GM11168 (cell line): ENCODE data around the gene XCL2.
"Not testable (repeated sequence)": the region's sequence is repeated elsewhere in the genome, so short reads cannot be mapped to it uniquely, and the experiment has no call there.

Experiments
- in situ Hi-C: fragments of 300-500 bp; cut with MboI; formaldehyde crosslinking; loops from one replicate; pipeline ENCODE4 v1.12.0; 2022; ENCODE audit warnings: low sequenced_read_pairs; ENCODE audit not compliant: unreplicated experiment

XCL2 gene

GRCh38 chr1:168565825-168566224 is 22.0 kb upstream of the XCL2 start:
- in situ Hi-C loops, result loop anchor here (10.0 kb wide), 1 partner anchor 221 kb away; no protein-coding TSS in a partner anchor

- in situ Hi-C loops, result loop anchor here (10.0 kb wide), 1 partner anchor 217 kb away; no protein-coding TSS in a partner anchor
Observed at GRCh38 chr1:168561989-168562388, 18.2 kb upstream of the XCL2 start.

GRCh38 chr1:168560370-168560769 is 16.6 kb upstream of the XCL2 start:
- in situ Hi-C loops, result loop anchor here (10.0 kb wide), 1 partner anchor 216 kb away; no protein-coding TSS in a partner anchor

- in situ Hi-C loops, result no loop called here
Observed at GRCh38 chr1:168556647-168557046, 12.8 kb upstream of the XCL2 start.

GRCh38 chr1:168555508-168556046 is 11.8 kb upstream of the XCL2 start:
- in situ Hi-C loops, result no loop called here

GRCh38 chr1:168554603-168555483 is 11.0 kb upstream of the XCL2 start:
- in situ Hi-C loops, result no loop called here

- in situ Hi-C loops, result no loop called here
Observed at GRCh38 chr1:168553680-168554553, 10.1 kb upstream of the XCL2 start.

GRCh38 chr1:168552961-168553360 is 9.2 kb upstream of the XCL2 start:
- in situ Hi-C loops, result no loop called here

- in situ Hi-C loops, result no loop called here
Observed at GRCh38 chr1:168551688-168552087, 7.9 kb upstream of the XCL2 start.

- in situ Hi-C loops, result no loop called here
Observed at GRCh38 chr1:168550971-168551370, 7.2 kb upstream of the XCL2 start.

GRCh38 chr1:168546553-168546895 is 2.7 kb upstream of the XCL2 start:
- in situ Hi-C loops, result not testable (repeated sequence)

- in situ Hi-C loops, result not testable (repeated sequence)
Observed at GRCh38 chr1:168545678-168546552, 2.1 kb upstream of the XCL2 start.

GRCh38 chr1:168542978-168543377 is 819 bp downstream of the XCL2 start:
- in situ Hi-C loops, result loop anchor here (5.0 kb wide), 1 partner anchor 34 kb away; the partner anchor contains the start of gene XCL1

- in situ Hi-C loops, result loop anchor here (5.0 kb wide), 1 partner anchor 37 kb away; the partner anchor contains the start of gene XCL1
Observed at GRCh38 chr1:168540798-168541197, 3.0 kb downstream of the XCL2 start.

GRCh38 chr1:168535536-168535935 is 8.3 kb downstream of the XCL2 start:
- in situ Hi-C loops, result no loop called here

GRCh38 chr1:168531615-168532345 is 12.0 kb downstream of the XCL2 start:
- in situ Hi-C loops, result no loop called here

GRCh38 chr1:168529518-168529917 is 14.3 kb downstream of the XCL2 start:
- in situ Hi-C loops, result no loop called here

GRCh38 chr1:168521401-168522000 is 22.3 kb downstream of the XCL2 start:
- in situ Hi-C loops, result no loop called here

GRCh38 chr1:168520832-168521231 is 23.0 kb downstream of the XCL2 start:
- in situ Hi-C loops, result no loop called here
